ENCODE results near the gene NAE1. TPM values are rescaled to one million over a fixed set of nuclear protein-coding genes. Genes with fewer than 3 reads are reported as not detected.

NAE1 gene
- total RNA-seq, 2 experiments from 2014 or later: 85.0 to 106 TPM

DNA sequence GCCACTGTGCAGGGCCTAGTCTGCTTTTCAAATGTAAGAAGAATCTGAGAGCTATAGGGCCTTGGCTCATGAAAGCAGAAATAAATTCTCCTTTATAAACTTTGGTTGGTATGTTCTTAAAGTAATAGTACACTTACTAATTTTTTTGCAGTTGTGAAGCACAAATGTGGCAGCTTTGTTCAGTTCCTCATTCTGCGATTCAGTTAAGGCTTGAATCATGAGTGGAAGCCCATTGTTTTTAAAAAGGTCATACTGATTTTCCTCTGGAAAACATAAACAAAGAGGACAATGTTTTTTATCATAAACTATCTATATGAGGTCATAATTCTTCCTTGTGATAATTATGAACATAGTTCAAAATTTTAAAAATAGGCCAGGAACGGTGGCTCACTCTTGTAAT, 55.8 kb downstream of the NAE1 start:
- Histone ChIP-seq H3K9me3 (ENCODE audit: low read length) (no peaks in the 10 kb centered on the region), H4K20me1 (ENCODE audit: insufficient read depth, low read length) (no peaks in the 10 kb centered on the region), H3K9me2 (ENCODE audit: insufficient read depth, low read length) (no peaks in the 10 kb centered on the region), H3K4me1 (ENCODE audit: insufficient read depth, low read length, poor library complexity, severe bottlenecking) (peaks cover 13% of the 10 kb centered on the region), H3K4me3 (ENCODE audit: low read depth, low read length, poor library complexity, severe bottlenecking) (no peak overlapping the region), H3K4me2 (ENCODE audit: low read length) (no peak overlapping the region), H3K27ac (ENCODE audit: low read depth, low read length, poor library complexity, severe bottlenecking) (no peak overlapping the region), H2AFZ (ENCODE audit: low read length) (no peak overlapping the region), H3K79me2 (ENCODE audit: insufficient read depth, low read depth, low read length) (no peaks in the 10 kb centered on the region), H3K36me3 (ENCODE audit: insufficient read depth, low read length) (no peaks in the 10 kb centered on the region)
- no TSS peak for BruUV-seq (replicated peaks)
- intact Hi-C loops (cut with micrococcal nuclease; ENCODE audit: unreplicated experiment): no loop called here
- CTCF ChIA-PET (ENCODE audit: unreplicated experiment): interaction anchor here (0.8 kb wide), 1 partner anchor 24 kb away, joined by 3 read pairs; the partner anchor contains the start of gene DYNC1LI2
- TF ChIP-seq, protein P1, sequence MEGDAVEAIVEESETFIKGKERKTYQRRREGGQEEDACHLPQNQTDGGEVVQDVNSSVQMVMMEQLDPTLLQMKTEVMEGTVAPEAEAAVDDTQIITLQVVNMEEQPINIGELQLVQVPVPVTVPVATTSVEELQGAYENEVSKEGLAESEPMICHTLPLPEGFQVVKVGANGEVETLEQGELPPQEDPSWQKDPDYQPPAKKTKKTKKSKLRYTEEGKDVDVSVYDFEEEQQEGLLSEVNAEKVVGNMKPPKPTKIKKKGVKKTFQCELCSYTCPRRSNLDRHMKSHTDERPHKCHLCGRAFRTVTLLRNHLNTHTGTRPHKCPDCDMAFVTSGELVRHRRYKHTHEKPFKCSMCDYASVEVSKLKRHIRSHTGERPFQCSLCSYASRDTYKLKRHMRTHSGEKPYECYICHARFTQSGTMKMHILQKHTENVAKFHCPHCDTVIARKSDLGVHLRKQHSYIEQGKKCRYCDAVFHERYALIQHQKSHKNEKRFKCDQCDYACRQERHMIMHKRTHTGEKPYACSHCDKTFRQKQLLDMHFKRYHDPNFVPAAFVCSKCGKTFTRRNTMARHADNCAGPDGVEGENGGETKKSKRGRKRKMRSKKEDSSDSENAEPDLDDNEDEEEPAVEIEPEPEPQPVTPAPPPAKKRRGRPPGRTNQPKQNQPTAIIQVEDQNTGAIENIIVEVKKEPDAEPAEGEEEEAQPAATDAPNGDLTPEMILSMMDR (conservative IDR thresholded peaks at IDR 0.05; ENCODE audit: low read length): no peak
- TF ChIP-seq EZH2phosphoT487 (IDR thresholded peaks at IDR 0.05; ENCODE audit: borderline replicate concordance, low read depth, low read length): no peak
- POLR2A ChIA-PET: interaction anchor here (1.2 kb wide), 1 partner anchor 23 kb away, joined by 3 read pairs; the partner anchor contains the start of gene DYNC1LI2
- no peak for DNase-seq (ENCODE audit: low spot score)

DNA sequence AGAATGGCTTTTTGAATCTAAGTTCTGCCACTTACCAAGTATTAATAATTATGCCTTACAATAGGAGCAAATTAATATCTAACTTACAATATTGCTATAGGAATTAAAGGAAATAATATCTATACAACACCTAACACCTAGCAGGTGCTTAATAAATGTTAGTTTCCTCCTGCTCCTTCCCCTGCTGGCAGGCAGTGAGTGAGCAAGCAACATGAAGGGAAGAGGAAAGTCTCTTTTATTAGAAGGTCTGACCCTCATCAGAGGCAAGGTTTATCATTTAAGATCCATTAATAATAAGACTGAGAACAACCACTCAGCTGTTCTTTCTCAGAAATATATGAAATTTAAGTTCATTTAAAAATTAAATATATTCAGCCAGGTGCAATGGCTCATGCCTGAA, 72.7 kb downstream of the NAE1 start:
- ChIA-PET CTCF (ENCODE audit: unreplicated experiment) (no interaction called here), POLR2A (no interaction called here)
- no peaks in the 10 kb centered on the region for H3K36me3 ChIP-seq (ENCODE audit: insufficient read depth, low read length)
- intact Hi-C loops (cut with micrococcal nuclease; ENCODE audit: unreplicated experiment): no loop called here
- no peak overlapping the region for H3K4me3 ChIP-seq (ENCODE audit: low read depth, low read length, poor library complexity, severe bottlenecking)
- H3K4me2 ChIP-seq (ENCODE audit: low read length): no peak overlapping the region
- TF ChIP-seq EZH2phosphoT487 (IDR thresholded peaks at IDR 0.05; ENCODE audit: borderline replicate concordance, low read depth, low read length): no peak
- TF ChIP-seq, protein P1 (conservative IDR thresholded peaks at IDR 0.05; ENCODE audit: low read length): 0 out of 2 replicates have a peak, but pooled peaks have one; percentile 22
- H4K20me1 ChIP-seq (ENCODE audit: insufficient read depth, low read length): no peaks in the 10 kb centered on the region
- H3K9me3 ChIP-seq (ENCODE audit: low read length): no peaks in the 10 kb centered on the region
- no peak overlapping the region for H2AFZ ChIP-seq (ENCODE audit: low read length)
- H3K79me2 ChIP-seq (ENCODE audit: insufficient read depth, low read depth, low read length): no peaks in the 10 kb centered on the region
- H3K9me2 ChIP-seq (ENCODE audit: insufficient read depth, low read length): no peaks in the 10 kb centered on the region
- H3K27ac ChIP-seq (ENCODE audit: low read depth, low read length, poor library complexity, severe bottlenecking): no peak overlapping the region
- DNase-seq (ENCODE audit: low spot score): no peak
- no peaks in the 10 kb centered on the region for H3K4me1 ChIP-seq (ENCODE audit: insufficient read depth, low read length, poor library complexity, severe bottlenecking)
- no TSS peak for BruUV-seq (replicated peaks)

DNA sequence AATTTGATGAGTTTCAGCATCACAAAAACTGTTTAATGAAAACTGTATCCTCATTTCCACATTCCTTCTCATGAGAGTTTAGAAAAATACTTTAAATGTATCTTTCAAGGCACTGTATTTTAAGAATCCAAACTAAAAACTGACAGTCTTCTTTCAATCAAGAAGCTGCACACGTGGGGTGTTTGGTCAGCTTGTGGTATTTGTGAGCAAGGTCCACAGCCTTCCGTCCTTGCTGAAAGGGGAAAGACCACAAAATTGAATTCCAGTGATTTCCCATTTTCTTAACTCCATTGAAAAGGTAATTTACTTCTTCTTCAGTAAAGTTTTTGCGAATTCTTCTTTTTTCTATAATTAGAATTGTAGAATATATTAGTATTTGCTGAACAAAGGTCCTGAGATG, 76.0 kb downstream of the NAE1 start:
- no TSS peak for BruUV-seq (replicated peaks)
- H3K4me3 ChIP-seq (ENCODE audit: low read depth, low read length, poor library complexity, severe bottlenecking): no peak overlapping the region
- no peak for DNase-seq (ENCODE audit: low spot score)
- H3K27ac ChIP-seq (ENCODE audit: low read depth, low read length, poor library complexity, severe bottlenecking): no peak overlapping the region
- no peaks in the 10 kb centered on the region for H3K9me2 ChIP-seq (ENCODE audit: insufficient read depth, low read length)
- intact Hi-C loops (cut with micrococcal nuclease; ENCODE audit: unreplicated experiment): loop anchor here (5.0 kb wide), 1 partner anchor 138 kb away; no protein-coding TSS in a partner anchor
- peaks cover 7% of the 10 kb centered on the region for H3K4me1 ChIP-seq (ENCODE audit: insufficient read depth, low read length, poor library complexity, severe bottlenecking)
- no peak overlapping the region for H3K4me2 ChIP-seq (ENCODE audit: low read length)
- POLR2A ChIA-PET: interaction anchor here (0.7 to 1.0 kb wide), 2 partner anchors 15 to 106 kb away, joined by 3 to 12 read pairs; no protein-coding TSS in a partner anchor
- H3K36me3 ChIP-seq (ENCODE audit: insufficient read depth, low read length): no peaks in the 10 kb centered on the region
- H4K20me1 ChIP-seq (ENCODE audit: insufficient read depth, low read length): peaks cover 12% of the 10 kb centered on the region; the same call in 1 of the 2 replicates
- peaks cover 15% of the 10 kb centered on the region for H3K79me2 ChIP-seq (ENCODE audit: insufficient read depth, low read depth, low read length)
- no peaks in the 10 kb centered on the region for H3K9me3 ChIP-seq (ENCODE audit: low read length)
- no peak overlapping the region for H2AFZ ChIP-seq (ENCODE audit: low read length)
- TF ChIP-seq, protein P1 (conservative IDR thresholded peaks at IDR 0.05; ENCODE audit: low read length): no peak
- no peak for TF ChIP-seq EZH2phosphoT487 (IDR thresholded peaks at IDR 0.05; ENCODE audit: borderline replicate concordance, low read depth, low read length)
- CTCF ChIA-PET (ENCODE audit: unreplicated experiment): no interaction called here
